HFF-Myc (cell line): Measurements from ENCODE around the gene SALL4.
"Not testable (repeated sequence)": the region's sequence is repeated elsewhere in the genome, so short reads cannot be mapped to it uniquely, and the experiment has no call there.

ENCODE experiments used
- DNase-seq: peaks from one replicate; pipeline ENCODE4 v3.0.0-alpha.2; 2011; ENCODE audit warnings: low read depth; ENCODE audit errors: extremely low read depth
- H3K4me3 ChIP-seq: replicated peaks from 2 replicates; pipeline ENCODE4 v1.5.1; 2011; ENCODE audit warnings: low read depth, mild to moderate bottlenecking, control low read depth, low read length
- CTCF ChIP-seq: IDR thresholded peaks from 2 replicates; pipeline ENCODE4 v1.5.1; 2012; ENCODE audit warnings: mild to moderate bottlenecking, low read depth, low read length, control low read depth; ENCODE audit errors: missing control alignments

SALL4 gene

GRCh38 chr20:51747182-51747911, 55.0 kb downstream of the SALL4 start:
- no peak overlapping the region for H3K4me3 ChIP-seq
- DNase-seq, result no peak
- no peak for TF ChIP-seq CTCF

GRCh38 chr20:51745804-51746203, 56.5 kb downstream of the SALL4 start:
- no peak overlapping the region for H3K4me3 ChIP-seq
- TF ChIP-seq CTCF, result no peak
- DNase-seq, result no peak

- no peak overlapping the region for H3K4me3 ChIP-seq
- no peak for DNase-seq
- no peak for TF ChIP-seq CTCF
These were observed 61.5 kb downstream of the SALL4 start for GRCh38 chr20:51740838-51741237.

- not testable (repeated sequence) for DNase-seq, H3K4me3 ChIP-seq
These were observed 62.0 kb downstream of the SALL4 start for GRCh38 chr20:51740308-51740707.

GRCh38 chr20:51739722-51740249, 62.5 kb downstream of the SALL4 start:
- TF ChIP-seq CTCF, result no peak
- no peak for DNase-seq
- no peak overlapping the region for H3K4me3 ChIP-seq

GRCh38 chr20:51738877-51739447, 63.4 kb downstream of the SALL4 start:
- no peak for TF ChIP-seq CTCF
- H3K4me3 ChIP-seq, result no peak overlapping the region
- no peak for DNase-seq

- not testable (repeated sequence) for H3K4me3 ChIP-seq, DNase-seq
These were observed 64.1 kb downstream of the SALL4 start for GRCh38 chr20:51738261-51738660.

GRCh38 chr20:51736947-51737346, 65.4 kb downstream of the SALL4 start:
- H3K4me3 ChIP-seq, result no peak overlapping the region
- no peak for TF ChIP-seq CTCF
- no peak for DNase-seq
